ENCODE measurements around the gene BCAR1. TPM values are rescaled to one million over a fixed set of nuclear protein-coding genes. Genes with fewer than 3 reads are reported as not detected.
A peak's percentile ranks its signal among the peaks of the same experiment; 100 is the strongest.

Gene BCAR1
- polyA plus RNA-seq, 1 donor from 2014 or later: 39.1 TPM

DNA sequence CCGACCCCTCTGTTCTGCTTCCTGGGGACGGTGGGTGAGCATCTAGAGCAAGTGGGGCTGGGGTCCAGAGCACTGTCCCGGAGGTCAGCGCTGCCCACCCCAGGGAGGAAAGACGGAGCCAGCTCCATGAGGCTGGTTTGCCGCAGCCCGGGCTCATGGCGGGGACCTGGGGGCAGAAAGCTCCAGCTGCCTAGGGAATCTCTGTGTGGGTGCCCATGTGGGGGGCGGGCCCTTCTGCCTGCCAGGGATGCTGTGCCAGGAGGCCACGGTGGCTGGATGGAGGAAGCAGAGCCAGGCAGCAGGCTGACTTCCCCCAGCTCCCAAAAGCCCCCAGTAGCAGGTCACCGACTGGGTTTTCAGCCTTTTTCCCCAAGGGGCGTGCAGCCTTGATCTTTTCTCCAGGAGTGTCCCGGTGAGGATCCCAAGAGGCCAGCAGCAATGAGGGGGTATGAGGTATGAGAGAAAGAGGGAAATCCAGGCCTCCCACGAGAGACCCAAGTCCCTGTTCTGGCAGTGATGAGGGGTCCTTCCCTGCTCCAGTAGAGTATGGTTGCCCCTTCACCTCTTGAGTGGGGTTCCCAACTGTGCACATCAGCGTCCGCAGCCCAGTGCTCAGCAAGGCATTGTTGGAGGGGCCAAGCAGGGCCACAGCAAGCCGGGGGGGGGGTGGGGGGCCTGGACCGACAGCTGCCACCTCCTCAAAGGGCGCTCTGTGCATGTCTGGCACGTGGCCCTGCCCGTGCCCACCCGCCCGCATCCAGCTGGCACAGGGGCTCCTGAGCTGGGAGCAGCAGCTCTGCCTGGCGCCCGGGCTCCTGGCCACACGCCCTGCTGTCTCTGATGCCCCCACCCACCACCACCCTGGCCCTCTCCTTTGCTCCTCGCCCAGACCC is 15.6 kb upstream of the BCAR1 start:
- H3K4me3 ChIP-seq (ENCODE audit: low read length): peak overlapping the region; percentile 95
- H3K9me2 ChIP-seq (ENCODE audit: insufficient read depth, low read length): no peaks in the 10 kb centered on the region
- peak overlapping the region; percentile 94 for H3K9ac ChIP-seq (ENCODE audit: low read length)

DNA sequence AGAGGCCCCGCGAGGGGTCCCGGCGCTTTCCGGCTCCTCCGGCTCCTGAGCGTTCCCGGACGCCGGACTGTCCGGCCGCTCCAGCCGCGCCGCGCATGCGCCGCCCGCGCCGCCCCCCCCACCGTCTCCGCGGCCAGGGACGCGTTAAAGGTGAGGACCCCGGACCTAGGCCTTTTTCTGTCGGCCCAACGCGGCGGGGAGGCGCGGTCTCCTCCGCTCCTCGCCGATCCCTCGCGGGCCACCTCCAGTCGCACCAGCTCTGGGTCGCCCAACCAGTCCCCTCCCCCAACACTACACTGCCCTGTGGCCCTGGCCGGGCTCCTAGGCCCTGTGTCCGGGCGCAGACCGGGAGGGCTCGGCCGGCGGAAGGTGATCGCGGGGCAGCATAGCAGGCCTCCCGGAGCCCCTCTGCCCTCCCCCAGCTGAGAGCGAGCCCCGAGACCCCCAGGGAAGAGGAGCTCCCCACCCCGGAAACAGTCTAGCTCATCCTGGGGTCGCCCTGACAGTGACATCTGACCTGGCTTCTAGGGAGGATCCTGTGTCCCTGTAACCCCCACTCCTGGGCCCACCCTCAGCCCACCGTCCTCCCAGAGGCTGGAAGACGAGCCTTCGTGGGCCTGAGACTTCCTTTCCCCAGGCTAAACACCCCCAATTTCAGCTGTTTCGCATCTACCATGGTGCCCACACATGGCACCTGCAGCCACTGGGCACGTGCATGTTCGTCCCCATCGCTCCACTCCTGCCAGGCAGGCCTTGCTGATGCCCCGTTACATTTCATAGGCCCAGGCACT is 14.7 kb upstream of the BCAR1 start:
- Histone ChIP-seq H3K4me2 (ENCODE audit: low read length) (peak overlapping the region; percentile 51), H3F3A (ENCODE audit: insufficient read depth, low read length, poor library complexity, severe bottlenecking) (no peaks in the 10 kb centered on the region), H3K27me3 (ENCODE audit: insufficient read depth, low read depth, low read length) (no peaks in the 10 kb centered on the region), H3K36me3 (ENCODE audit: insufficient read depth, low read length) (no peaks in the 10 kb centered on the region), H3K9me3 (ENCODE audit: low read length) (no peaks in the 10 kb centered on the region), H3K9me2 (ENCODE audit: insufficient read depth, low read length) (no peaks in the 10 kb centered on the region), H3K4me3 (ENCODE audit: low read length) (peak overlapping the region; percentile 95), H4K20me1 (ENCODE audit: insufficient read depth) (no peaks in the 10 kb centered on the region), H3K9ac (ENCODE audit: low read length) (peak overlapping the region; percentile 94), H3K27ac (ENCODE audit: low read length) (peak overlapping the region; percentile 60), H3K79me2 (replicated peaks; ENCODE audit: insufficient read depth, low read length) (peaks cover 48% of the 10 kb centered on the region), H2AFZ (ENCODE audit: low read depth, low read length) (peak overlapping the region; percentile 90)
- TF ChIP-seq SMC3 (conservative IDR thresholded peaks at IDR 0.05; ENCODE audit: poor library complexity) (peak; percentile 36), RAD21 (conservative IDR thresholded peaks at IDR 0.05) (no peak), POLR2AphosphoS5 (IDR thresholded peaks at IDR 0.05) (peak; percentile 70), MXI1 (conservative IDR thresholded peaks at IDR 0.05; ENCODE audit: poor library complexity, severe bottlenecking) (peak; percentile 38), EP300 (conservative IDR thresholded peaks at IDR 0.05; ENCODE audit: poor library complexity, severe bottlenecking) (no peak), EZH2 (IDR thresholded peaks at IDR 0.05; ENCODE audit: borderline replicate concordance, insufficient read depth, low read length, poor library complexity, severe bottlenecking) (no peak), TAF1 (IDR thresholded peaks at IDR 0.05; ENCODE audit: low read depth) (no peak)
- TF ChIP-seq, protein P1, sequence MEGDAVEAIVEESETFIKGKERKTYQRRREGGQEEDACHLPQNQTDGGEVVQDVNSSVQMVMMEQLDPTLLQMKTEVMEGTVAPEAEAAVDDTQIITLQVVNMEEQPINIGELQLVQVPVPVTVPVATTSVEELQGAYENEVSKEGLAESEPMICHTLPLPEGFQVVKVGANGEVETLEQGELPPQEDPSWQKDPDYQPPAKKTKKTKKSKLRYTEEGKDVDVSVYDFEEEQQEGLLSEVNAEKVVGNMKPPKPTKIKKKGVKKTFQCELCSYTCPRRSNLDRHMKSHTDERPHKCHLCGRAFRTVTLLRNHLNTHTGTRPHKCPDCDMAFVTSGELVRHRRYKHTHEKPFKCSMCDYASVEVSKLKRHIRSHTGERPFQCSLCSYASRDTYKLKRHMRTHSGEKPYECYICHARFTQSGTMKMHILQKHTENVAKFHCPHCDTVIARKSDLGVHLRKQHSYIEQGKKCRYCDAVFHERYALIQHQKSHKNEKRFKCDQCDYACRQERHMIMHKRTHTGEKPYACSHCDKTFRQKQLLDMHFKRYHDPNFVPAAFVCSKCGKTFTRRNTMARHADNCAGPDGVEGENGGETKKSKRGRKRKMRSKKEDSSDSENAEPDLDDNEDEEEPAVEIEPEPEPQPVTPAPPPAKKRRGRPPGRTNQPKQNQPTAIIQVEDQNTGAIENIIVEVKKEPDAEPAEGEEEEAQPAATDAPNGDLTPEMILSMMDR (IDR thresholded peaks at IDR 0.05; ENCODE audit: poor library complexity, severe bottlenecking): no peak

More for the DNA sequence above, 15.6 kb upstream of the BCAR1 start:
- Histone ChIP-seq H3F3A (ENCODE audit: insufficient read depth, low read length, poor library complexity, severe bottlenecking) (no peaks in the 10 kb centered on the region), H2AFZ (ENCODE audit: low read depth, low read length) (no peak overlapping the region), H3K36me3 (ENCODE audit: insufficient read depth, low read length) (no peaks in the 10 kb centered on the region), H3K9me3 (ENCODE audit: low read length) (no peaks in the 10 kb centered on the region), H3K27ac (ENCODE audit: low read length) (no peak overlapping the region), H3K4me2 (ENCODE audit: low read length) (peak overlapping the region; percentile 51), H4K20me1 (ENCODE audit: insufficient read depth) (no peaks in the 10 kb centered on the region), H3K79me2 (replicated peaks; ENCODE audit: insufficient read depth, low read length) (peaks cover 40% of the 10 kb centered on the region), H3K27me3 (ENCODE audit: insufficient read depth, low read depth, low read length) (no peaks in the 10 kb centered on the region)
- TF ChIP-seq EP300 (conservative IDR thresholded peaks at IDR 0.05; ENCODE audit: poor library complexity, severe bottlenecking) (no peak), RAD21 (conservative IDR thresholded peaks at IDR 0.05) (no peak), POLR2AphosphoS5 (IDR thresholded peaks at IDR 0.05) (no peak), SMC3 (conservative IDR thresholded peaks at IDR 0.05; ENCODE audit: poor library complexity) (no peak), EZH2 (IDR thresholded peaks at IDR 0.05; ENCODE audit: borderline replicate concordance, insufficient read depth, low read length, poor library complexity, severe bottlenecking) (no peak), MXI1 (conservative IDR thresholded peaks at IDR 0.05; ENCODE audit: poor library complexity, severe bottlenecking) (no peak), TAF1 (IDR thresholded peaks at IDR 0.05; ENCODE audit: low read depth) (no peak)
- TF ChIP-seq, protein P1 (IDR thresholded peaks at IDR 0.05; ENCODE audit: poor library complexity, severe bottlenecking): no peak
- TF ChIP-seq, protein P2, sequence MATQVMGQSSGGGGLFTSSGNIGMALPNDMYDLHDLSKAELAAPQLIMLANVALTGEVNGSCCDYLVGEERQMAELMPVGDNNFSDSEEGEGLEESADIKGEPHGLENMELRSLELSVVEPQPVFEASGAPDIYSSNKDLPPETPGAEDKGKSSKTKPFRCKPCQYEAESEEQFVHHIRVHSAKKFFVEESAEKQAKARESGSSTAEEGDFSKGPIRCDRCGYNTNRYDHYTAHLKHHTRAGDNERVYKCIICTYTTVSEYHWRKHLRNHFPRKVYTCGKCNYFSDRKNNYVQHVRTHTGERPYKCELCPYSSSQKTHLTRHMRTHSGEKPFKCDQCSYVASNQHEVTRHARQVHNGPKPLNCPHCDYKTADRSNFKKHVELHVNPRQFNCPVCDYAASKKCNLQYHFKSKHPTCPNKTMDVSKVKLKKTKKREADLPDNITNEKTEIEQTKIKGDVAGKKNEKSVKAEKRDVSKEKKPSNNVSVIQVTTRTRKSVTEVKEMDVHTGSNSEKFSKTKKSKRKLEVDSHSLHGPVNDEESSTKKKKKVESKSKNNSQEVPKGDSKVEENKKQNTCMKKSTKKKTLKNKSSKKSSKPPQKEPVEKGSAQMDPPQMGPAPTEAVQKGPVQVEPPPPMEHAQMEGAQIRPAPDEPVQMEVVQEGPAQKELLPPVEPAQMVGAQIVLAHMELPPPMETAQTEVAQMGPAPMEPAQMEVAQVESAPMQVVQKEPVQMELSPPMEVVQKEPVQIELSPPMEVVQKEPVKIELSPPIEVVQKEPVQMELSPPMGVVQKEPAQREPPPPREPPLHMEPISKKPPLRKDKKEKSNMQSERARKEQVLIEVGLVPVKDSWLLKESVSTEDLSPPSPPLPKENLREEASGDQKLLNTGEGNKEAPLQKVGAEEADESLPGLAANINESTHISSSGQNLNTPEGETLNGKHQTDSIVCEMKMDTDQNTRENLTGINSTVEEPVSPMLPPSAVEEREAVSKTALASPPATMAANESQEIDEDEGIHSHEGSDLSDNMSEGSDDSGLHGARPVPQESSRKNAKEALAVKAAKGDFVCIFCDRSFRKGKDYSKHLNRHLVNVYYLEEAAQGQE (IDR thresholded peaks at IDR 0.05; ENCODE audit: borderline replicate concordance): no peak

Measured in neural cell (in vitro differentiated cells).